ENCODE data around the gene C1orf105. TPM values are rescaled to one million over a fixed set of nuclear protein-coding genes. Genes with fewer than 3 reads are reported as not detected.

C1orf105 gene
- total and polyA plus RNA-seq, 2 experiments from 2014 or later: not detected

GRCh38 chr1:172489847-172490246, 69.4 kb downstream of the C1orf105 start (continued):
- TF ChIP-seq, protein P1, sequence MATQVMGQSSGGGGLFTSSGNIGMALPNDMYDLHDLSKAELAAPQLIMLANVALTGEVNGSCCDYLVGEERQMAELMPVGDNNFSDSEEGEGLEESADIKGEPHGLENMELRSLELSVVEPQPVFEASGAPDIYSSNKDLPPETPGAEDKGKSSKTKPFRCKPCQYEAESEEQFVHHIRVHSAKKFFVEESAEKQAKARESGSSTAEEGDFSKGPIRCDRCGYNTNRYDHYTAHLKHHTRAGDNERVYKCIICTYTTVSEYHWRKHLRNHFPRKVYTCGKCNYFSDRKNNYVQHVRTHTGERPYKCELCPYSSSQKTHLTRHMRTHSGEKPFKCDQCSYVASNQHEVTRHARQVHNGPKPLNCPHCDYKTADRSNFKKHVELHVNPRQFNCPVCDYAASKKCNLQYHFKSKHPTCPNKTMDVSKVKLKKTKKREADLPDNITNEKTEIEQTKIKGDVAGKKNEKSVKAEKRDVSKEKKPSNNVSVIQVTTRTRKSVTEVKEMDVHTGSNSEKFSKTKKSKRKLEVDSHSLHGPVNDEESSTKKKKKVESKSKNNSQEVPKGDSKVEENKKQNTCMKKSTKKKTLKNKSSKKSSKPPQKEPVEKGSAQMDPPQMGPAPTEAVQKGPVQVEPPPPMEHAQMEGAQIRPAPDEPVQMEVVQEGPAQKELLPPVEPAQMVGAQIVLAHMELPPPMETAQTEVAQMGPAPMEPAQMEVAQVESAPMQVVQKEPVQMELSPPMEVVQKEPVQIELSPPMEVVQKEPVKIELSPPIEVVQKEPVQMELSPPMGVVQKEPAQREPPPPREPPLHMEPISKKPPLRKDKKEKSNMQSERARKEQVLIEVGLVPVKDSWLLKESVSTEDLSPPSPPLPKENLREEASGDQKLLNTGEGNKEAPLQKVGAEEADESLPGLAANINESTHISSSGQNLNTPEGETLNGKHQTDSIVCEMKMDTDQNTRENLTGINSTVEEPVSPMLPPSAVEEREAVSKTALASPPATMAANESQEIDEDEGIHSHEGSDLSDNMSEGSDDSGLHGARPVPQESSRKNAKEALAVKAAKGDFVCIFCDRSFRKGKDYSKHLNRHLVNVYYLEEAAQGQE (IDR thresholded peaks at IDR 0.05; ENCODE audit: unreplicated experiment): no peak

GRCh38 chr1:172492421-172492820, 71.9 kb downstream of the C1orf105 start:
- H3K9me3 Mint-ChIP-seq: no peaks in the 10 kb centered on the region
- ATAC-seq: no peak
- Histone ChIP-seq H3K36me3 (ENCODE audit: insufficient read depth) (no peaks in the 10 kb centered on the region), H3K79me2 (replicated peaks; ENCODE audit: insufficient read depth) (no peaks in the 10 kb centered on the region), H3K4me1 (ENCODE audit: insufficient read depth) (peaks cover 1% of the 10 kb centered on the region; the same call in 1 of the 2 replicates), H3K4me3 (no peak overlapping the region), H2AFZ (no peak overlapping the region), H3K9me2 (ENCODE audit: insufficient read depth) (no peaks in the 10 kb centered on the region), H3K4me2 (no peak overlapping the region), H4K20me1 (replicated peaks; ENCODE audit: insufficient read depth) (no peaks in the 10 kb centered on the region), H3K27ac (ENCODE audit: low read depth) (no peak overlapping the region), H3K27me3 (ENCODE audit: insufficient read depth) (no peaks in the 10 kb centered on the region), H3F3A (replicated peaks; ENCODE audit: low read depth) (no peaks in the 10 kb centered on the region)
- no peak for TF ChIP-seq CREB1 (CRISPR knock-in tag; IDR thresholded peaks at IDR 0.05; ENCODE audit: low read depth)
- TF ChIP-seq JUNB (IDR thresholded peaks at IDR 0.05; ENCODE audit: unreplicated experiment): no peak
- TF ChIP-seq EZH2 (IDR thresholded peaks at IDR 0.05; ENCODE audit: low read depth, unreplicated experiment): no peak
- TF ChIP-seq, protein P2, sequence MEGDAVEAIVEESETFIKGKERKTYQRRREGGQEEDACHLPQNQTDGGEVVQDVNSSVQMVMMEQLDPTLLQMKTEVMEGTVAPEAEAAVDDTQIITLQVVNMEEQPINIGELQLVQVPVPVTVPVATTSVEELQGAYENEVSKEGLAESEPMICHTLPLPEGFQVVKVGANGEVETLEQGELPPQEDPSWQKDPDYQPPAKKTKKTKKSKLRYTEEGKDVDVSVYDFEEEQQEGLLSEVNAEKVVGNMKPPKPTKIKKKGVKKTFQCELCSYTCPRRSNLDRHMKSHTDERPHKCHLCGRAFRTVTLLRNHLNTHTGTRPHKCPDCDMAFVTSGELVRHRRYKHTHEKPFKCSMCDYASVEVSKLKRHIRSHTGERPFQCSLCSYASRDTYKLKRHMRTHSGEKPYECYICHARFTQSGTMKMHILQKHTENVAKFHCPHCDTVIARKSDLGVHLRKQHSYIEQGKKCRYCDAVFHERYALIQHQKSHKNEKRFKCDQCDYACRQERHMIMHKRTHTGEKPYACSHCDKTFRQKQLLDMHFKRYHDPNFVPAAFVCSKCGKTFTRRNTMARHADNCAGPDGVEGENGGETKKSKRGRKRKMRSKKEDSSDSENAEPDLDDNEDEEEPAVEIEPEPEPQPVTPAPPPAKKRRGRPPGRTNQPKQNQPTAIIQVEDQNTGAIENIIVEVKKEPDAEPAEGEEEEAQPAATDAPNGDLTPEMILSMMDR (conservative IDR thresholded peaks at IDR 0.05; ENCODE audit: low read depth in 2 of 2): no peak
- no peak for TF ChIP-seq NANOG (IDR thresholded peaks at IDR 0.05; ENCODE audit: borderline replicate concordance)
- TF ChIP-seq, protein P1 (IDR thresholded peaks at IDR 0.05; ENCODE audit: unreplicated experiment): no peak
- no peak for TF ChIP-seq EZH2phosphoT487 (IDR thresholded peaks at IDR 0.05; ENCODE audit: unreplicated experiment)
- no peak for DNase-seq (ENCODE audit: low spot score)
- H3K36me3 Mint-ChIP-seq (ENCODE audit: low read depth): no peaks in the 10 kb centered on the region
- H3K27me3 Mint-ChIP-seq (ENCODE audit: insufficient read depth, low read depth, poor library complexity): no peaks in the 10 kb centered on the region
- no peak overlapping the region for H3K4me3 Mint-ChIP-seq
- peaks cover 3% of the 10 kb centered on the region; the same call in 2 of the 3 replicates for H3K4me1 Mint-ChIP-seq
- H3K27ac Mint-ChIP-seq: no peak overlapping the region
